NCI-H345 treated with DMSO at 0.1 percent for 48 hours (cell line): ENCODE measurements around the gene IP6K3.

Experiments used
- DNase-seq: peaks from one replicate; lab custom pipeline; 2025; ENCODE audit not compliant: unreplicated experiment; lab: John Stamatoyannopoulos, UW

The IP6K3 gene

GRCh38 chr6:33691456-33692077, 55.1 kb downstream of the IP6K3 start:
- no peak for DNase-seq

GRCh38 chr6:33690766-33691165, 55.9 kb downstream of the IP6K3 start:
- DNase-seq: no peak

GRCh38 chr6:33689879-33690278, 56.8 kb downstream of the IP6K3 start:
- DNase-seq: no peak

GRCh38 chr6:33689148-33689494, 57.6 kb downstream of the IP6K3 start:
- no peak for DNase-seq

GRCh38 chr6:33688451-33689147, 58.1 kb downstream of the IP6K3 start:
- DNase-seq: no peak

GRCh38 chr6:33688006-33688405, 58.7 kb downstream of the IP6K3 start:
- DNase-seq: no peak

GRCh38 chr6:33686981-33687975, 59.4 kb downstream of the IP6K3 start:
- no peak for DNase-seq

- no peak for DNase-seq
These were observed 60.3 kb downstream of the IP6K3 start for GRCh38 chr6:33686225-33686924.

GRCh38 chr6:33685411-33686224, 61.1 kb downstream of the IP6K3 start:
- no peak for DNase-seq

GRCh38 chr6:33684983-33685382, 61.7 kb downstream of the IP6K3 start:
- no peak for DNase-seq

- DNase-seq: no peak
These were observed 62.2 kb downstream of the IP6K3 start for GRCh38 chr6:33684428-33684896.

GRCh38 chr6:33683576-33684427, 62.9 kb downstream of the IP6K3 start:
- no peak for DNase-seq

GRCh38 chr6:33683051-33683571, 63.6 kb downstream of the IP6K3 start:
- no peak for DNase-seq

- DNase-seq: no peak
These were observed 64.4 kb downstream of the IP6K3 start for GRCh38 chr6:33682341-33682740.

- no peak for DNase-seq
These were observed 66.9 kb downstream of the IP6K3 start for GRCh38 chr6:33679761-33680160.

- DNase-seq: no peak
These were observed 67.7 kb downstream of the IP6K3 start for GRCh38 chr6:33678932-33679490.

GRCh38 chr6:33678233-33678931, 68.3 kb downstream of the IP6K3 start:
- no peak for DNase-seq

GRCh38 chr6:33677689-33678088, 69.0 kb downstream of the IP6K3 start:
- DNase-seq: no peak
